H1 (cell line): ENCODE measurements around the gene TMED10.

ENCODE experiments used
- EZH2 ChIP-seq: fragments of 200-600 bp; sonication (generic); IDR thresholded peaks from 2 replicates; pipeline ENCODE4 v1.7.1; 2012; ENCODE audit warnings: low read depth, mild to moderate bottlenecking, moderate library complexity, low read length, inconsistent platforms; ENCODE audit not compliant: severe bottlenecking
- POLR2A ChIP-seq, 2 experiments: IDR thresholded peaks; 1 replicate in 1 of 2; 2 replicates in 1 of 2; pipeline ENCODE4 v1.6.1; 2011; ENCODE audit warnings: low read depth in 2 of 2, low read length in 2 of 2, mild to moderate bottlenecking in 2 of 2; ENCODE audit errors: control extremely low read depth in 1 of 2
- TF ChIP-seq, protein P1 (sequence below), 3 experiments: IDR thresholded peaks; 1 replicate in 2 of 3; 2 replicates in 1 of 3; pipeline versions ENCODE4 v1.5.1 to v1.6.1; 2011; ENCODE audit warnings: low read length in 3 of 3, mild to moderate bottlenecking in 3 of 3, inconsistent platforms in 2 of 3, low read depth in 1 of 3, moderate library complexity in 1 of 3; ENCODE audit not compliant: insufficient read depth in 1 of 3; ENCODE audit errors: control extremely low read depth in 1 of 3

DNA sequence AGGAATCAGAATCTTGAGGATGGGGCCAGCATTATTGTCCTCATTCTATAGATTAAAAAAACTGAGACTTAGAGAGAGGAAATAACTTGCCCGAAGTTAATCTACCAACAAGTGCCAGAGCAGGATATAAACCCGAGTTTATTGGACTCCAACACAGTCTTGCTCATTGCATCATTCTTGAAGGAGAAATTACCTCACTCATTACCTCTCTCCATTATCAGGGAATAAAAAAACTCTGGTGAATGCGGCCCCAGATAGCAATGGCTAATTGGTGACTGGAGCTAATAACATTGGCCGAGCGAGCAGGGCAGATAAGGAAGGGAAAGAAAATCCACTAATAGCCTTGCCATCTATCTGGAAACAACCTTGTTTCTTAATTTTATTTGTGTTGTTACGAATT lies 24.7 kb upstream of the TMED10 start:
- TF ChIP-seq EZH2 (no peak), POLR2A (IDR thresholded peaks at IDR 0.05; ENCODE audit: control extremely low read depth in 1 of 2, low read depth in 2 of 2, low read length in 2 of 2) (no peak)
- TF ChIP-seq, protein P1, sequence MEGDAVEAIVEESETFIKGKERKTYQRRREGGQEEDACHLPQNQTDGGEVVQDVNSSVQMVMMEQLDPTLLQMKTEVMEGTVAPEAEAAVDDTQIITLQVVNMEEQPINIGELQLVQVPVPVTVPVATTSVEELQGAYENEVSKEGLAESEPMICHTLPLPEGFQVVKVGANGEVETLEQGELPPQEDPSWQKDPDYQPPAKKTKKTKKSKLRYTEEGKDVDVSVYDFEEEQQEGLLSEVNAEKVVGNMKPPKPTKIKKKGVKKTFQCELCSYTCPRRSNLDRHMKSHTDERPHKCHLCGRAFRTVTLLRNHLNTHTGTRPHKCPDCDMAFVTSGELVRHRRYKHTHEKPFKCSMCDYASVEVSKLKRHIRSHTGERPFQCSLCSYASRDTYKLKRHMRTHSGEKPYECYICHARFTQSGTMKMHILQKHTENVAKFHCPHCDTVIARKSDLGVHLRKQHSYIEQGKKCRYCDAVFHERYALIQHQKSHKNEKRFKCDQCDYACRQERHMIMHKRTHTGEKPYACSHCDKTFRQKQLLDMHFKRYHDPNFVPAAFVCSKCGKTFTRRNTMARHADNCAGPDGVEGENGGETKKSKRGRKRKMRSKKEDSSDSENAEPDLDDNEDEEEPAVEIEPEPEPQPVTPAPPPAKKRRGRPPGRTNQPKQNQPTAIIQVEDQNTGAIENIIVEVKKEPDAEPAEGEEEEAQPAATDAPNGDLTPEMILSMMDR (IDR thresholded peaks at IDR 0.05; ENCODE audit: control extremely low read depth in 1 of 3, insufficient read depth in 1 of 3, low read depth in 1 of 3, low read length in 3 of 3) = no peak
